ENCODE data around the gene BORA. TPM values are rescaled to one million over a fixed set of nuclear protein-coding genes. Genes with fewer than 3 reads are reported as not detected.

Gene BORA
- total RNA-seq, 1 experiment from 2014 or later, result 12.3 TPM

DNA sequence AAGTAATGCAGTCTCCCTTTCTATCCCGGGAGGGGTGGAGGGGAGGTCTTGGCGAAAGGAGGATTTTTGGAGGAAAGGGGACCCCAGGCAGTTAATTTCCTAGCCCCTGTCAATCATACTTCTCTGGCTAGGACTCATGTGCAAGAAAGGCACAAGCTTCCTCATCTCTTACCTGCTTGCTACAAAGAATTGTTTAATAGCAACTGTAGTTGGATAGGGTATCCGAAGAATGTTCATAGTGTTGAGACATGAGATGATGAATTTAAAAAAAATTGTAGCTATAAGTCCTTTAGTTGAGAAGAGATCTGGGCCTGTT, 525 bp downstream of the BORA start (continued):
- TF ChIP-seq, protein P1, sequence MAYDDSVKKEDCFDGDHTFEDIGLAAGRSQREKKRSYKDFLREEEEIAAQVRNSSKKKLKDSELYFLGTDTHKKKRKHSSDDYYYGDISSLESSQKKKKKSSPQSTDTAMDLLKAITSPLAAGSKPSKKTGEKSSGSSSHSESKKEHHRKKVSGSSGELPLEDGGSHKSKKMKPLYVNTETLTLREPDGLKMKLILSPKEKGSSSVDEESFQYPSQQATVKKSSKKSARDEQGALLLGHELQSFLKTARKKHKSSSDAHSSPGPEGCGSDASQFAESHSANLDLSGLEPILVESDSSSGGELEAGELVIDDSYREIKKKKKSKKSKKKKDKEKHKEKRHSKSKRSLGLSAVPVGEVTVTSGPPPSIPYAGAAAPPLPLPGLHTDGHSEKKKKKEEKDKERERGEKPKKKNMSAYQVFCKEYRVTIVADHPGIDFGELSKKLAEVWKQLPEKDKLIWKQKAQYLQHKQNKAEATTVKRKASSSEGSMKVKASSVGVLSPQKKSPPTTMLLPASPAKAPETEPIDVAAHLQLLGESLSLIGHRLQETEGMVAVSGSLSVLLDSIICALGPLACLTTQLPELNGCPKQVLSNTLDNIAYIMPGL (CRISPR knock-in tag; IDR thresholded peaks at IDR 0.05), result no peak
- no peak for TF ChIP-seq ATF1 (CRISPR knock-in tag; IDR thresholded peaks at IDR 0.05)
- no peak for TF ChIP-seq GTF2I (CRISPR knock-in tag; conservative IDR thresholded peaks at IDR 0.05)
- no peak for TF ChIP-seq ZNF121 (CRISPR knock-in tag; IDR thresholded peaks at IDR 0.05)
- no peak for TF ChIP-seq FOXP4 (CRISPR knock-in tag; IDR thresholded peaks at IDR 0.05)
- no peak for TF ChIP-seq RORB (CRISPR knock-in tag; IDR thresholded peaks at IDR 0.05)

GRCh38 chr13:72737033-72737432, 9.3 kb downstream of the BORA start:
- DNase-seq (ENCODE audit: low spot score), result no peak
- Mint-ChIP-seq H3K4me3 (no peak overlapping the region), H3K27me3 (ENCODE audit: low read depth) (no peaks in the 10 kb centered on the region), H3K4me1 (no peaks in the 10 kb centered on the region), H3K36me3 (peaks cover 40% of the 10 kb centered on the region), H3K27ac (no peak overlapping the region), H3K9me3 (no peaks in the 10 kb centered on the region)
- no peak for ATAC-seq
- POLR2A ChIA-PET, result no interaction called here
- CTCF ChIA-PET, result no interaction called here
- TF ChIP-seq JUN (CRISPR knock-in tag; IDR thresholded peaks at IDR 0.05) (no peak), RORB (CRISPR knock-in tag; IDR thresholded peaks at IDR 0.05) (no peak), NR1H2 (CRISPR knock-in tag; IDR thresholded peaks at IDR 0.05) (no peak), RELA (CRISPR knock-in tag; IDR thresholded peaks at IDR 0.05; ENCODE audit: borderline replicate concordance) (no peak), PRRX2 (CRISPR knock-in tag; IDR thresholded peaks at IDR 0.05) (no peak), ZNF138 (CRISPR knock-in tag; conservative IDR thresholded peaks at IDR 0.05) (no peak), PRDM15 (CRISPR knock-in tag; IDR thresholded peaks at IDR 0.05) (no peak), MAX (CRISPR knock-in tag; IDR thresholded peaks at IDR 0.05) (no peak), CBFB (CRISPR knock-in tag; IDR thresholded peaks at IDR 0.05; ENCODE audit: low read depth) (no peak), ZNF219 (CRISPR knock-in tag; IDR thresholded peaks at IDR 0.05; ENCODE audit: borderline replicate concordance) (no peak), OVOL2 (CRISPR knock-in tag; IDR thresholded peaks at IDR 0.05; ENCODE audit: borderline replicate concordance) (no peak)
- TF ChIP-seq, protein P2, sequence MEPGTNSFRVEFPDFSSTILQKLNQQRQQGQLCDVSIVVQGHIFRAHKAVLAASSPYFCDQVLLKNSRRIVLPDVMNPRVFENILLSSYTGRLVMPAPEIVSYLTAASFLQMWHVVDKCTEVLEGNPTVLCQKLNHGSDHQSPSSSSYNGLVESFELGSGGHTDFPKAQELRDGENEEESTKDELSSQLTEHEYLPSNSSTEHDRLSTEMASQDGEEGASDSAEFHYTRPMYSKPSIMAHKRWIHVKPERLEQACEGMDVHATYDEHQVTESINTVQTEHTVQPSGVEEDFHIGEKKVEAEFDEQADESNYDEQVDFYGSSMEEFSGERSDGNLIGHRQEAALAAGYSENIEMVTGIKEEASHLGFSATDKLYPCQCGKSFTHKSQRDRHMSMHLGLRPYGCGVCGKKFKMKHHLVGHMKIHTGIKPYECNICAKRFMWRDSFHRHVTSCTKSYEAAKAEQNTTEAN (CRISPR knock-in tag; IDR thresholded peaks at IDR 0.05), result no peak
- TF ChIP-seq, protein P3, sequence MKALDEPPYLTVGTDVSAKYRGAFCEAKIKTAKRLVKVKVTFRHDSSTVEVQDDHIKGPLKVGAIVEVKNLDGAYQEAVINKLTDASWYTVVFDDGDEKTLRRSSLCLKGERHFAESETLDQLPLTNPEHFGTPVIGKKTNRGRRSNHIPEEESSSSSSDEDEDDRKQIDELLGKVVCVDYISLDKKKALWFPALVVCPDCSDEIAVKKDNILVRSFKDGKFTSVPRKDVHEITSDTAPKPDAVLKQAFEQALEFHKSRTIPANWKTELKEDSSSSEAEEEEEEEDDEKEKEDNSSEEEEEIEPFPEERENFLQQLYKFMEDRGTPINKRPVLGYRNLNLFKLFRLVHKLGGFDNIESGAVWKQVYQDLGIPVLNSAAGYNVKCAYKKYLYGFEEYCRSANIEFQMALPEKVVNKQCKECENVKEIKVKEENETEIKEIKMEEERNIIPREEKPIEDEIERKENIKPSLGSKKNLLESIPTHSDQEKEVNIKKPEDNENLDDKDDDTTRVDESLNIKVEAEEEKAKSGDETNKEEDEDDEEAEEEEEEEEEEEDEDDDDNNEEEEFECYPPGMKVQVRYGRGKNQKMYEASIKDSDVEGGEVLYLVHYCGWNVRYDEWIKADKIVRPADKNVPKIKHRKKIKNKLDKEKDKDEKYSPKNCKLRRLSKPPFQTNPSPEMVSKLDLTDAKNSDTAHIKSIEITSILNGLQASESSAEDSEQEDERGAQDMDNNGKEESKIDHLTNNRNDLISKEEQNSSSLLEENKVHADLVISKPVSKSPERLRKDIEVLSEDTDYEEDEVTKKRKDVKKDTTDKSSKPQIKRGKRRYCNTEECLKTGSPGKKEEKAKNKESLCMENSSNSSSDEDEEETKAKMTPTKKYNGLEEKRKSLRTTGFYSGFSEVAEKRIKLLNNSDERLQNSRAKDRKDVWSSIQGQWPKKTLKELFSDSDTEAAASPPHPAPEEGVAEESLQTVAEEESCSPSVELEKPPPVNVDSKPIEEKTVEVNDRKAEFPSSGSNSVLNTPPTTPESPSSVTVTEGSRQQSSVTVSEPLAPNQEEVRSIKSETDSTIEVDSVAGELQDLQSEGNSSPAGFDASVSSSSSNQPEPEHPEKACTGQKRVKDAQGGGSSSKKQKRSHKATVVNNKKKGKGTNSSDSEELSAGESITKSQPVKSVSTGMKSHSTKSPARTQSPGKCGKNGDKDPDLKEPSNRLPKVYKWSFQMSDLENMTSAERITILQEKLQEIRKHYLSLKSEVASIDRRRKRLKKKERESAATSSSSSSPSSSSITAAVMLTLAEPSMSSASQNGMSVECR (CRISPR knock-in tag; IDR thresholded peaks at IDR 0.05; ENCODE audit: borderline replicate concordance), result no peak
- TF ChIP-seq, protein P4, sequence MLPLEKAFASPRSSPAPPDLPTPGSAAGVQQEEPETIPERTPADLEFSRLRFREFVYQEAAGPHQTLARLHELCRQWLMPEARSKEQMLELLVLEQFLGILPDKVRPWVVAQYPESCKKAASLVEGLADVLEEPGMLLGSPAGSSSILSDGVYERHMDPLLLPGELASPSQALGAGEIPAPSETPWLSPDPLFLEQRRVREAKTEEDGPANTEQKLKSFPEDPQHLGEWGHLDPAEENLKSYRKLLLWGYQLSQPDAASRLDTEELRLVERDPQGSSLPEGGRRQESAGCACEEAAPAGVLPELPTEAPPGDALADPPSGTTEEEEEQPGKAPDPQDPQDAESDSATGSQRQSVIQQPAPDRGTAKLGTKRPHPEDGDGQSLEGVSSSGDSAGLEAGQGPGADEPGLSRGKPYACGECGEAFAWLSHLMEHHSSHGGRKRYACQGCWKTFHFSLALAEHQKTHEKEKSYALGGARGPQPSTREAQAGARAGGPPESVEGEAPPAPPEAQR (CRISPR knock-in tag; IDR thresholded peaks at IDR 0.05), result no peak
- TF ChIP-seq, protein P5, sequence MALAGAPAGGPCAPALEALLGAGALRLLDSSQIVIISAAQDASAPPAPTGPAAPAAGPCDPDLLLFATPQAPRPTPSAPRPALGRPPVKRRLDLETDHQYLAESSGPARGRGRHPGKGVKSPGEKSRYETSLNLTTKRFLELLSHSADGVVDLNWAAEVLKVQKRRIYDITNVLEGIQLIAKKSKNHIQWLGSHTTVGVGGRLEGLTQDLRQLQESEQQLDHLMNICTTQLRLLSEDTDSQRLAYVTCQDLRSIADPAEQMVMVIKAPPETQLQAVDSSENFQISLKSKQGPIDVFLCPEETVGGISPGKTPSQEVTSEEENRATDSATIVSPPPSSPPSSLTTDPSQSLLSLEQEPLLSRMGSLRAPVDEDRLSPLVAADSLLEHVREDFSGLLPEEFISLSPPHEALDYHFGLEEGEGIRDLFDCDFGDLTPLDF (CRISPR knock-in tag; IDR thresholded peaks at IDR 0.05), result no peak

All from WTC11 (cell line).